ENCODE data around the gene LZTR1. TPM values are rescaled to one million over a fixed set of nuclear protein-coding genes. Genes with fewer than 3 reads are reported as not detected.

The LZTR1 gene
- total and polyA plus RNA-seq, 7 donors: 17.1 to 37.1 (median 27.2) TPM

DNA sequence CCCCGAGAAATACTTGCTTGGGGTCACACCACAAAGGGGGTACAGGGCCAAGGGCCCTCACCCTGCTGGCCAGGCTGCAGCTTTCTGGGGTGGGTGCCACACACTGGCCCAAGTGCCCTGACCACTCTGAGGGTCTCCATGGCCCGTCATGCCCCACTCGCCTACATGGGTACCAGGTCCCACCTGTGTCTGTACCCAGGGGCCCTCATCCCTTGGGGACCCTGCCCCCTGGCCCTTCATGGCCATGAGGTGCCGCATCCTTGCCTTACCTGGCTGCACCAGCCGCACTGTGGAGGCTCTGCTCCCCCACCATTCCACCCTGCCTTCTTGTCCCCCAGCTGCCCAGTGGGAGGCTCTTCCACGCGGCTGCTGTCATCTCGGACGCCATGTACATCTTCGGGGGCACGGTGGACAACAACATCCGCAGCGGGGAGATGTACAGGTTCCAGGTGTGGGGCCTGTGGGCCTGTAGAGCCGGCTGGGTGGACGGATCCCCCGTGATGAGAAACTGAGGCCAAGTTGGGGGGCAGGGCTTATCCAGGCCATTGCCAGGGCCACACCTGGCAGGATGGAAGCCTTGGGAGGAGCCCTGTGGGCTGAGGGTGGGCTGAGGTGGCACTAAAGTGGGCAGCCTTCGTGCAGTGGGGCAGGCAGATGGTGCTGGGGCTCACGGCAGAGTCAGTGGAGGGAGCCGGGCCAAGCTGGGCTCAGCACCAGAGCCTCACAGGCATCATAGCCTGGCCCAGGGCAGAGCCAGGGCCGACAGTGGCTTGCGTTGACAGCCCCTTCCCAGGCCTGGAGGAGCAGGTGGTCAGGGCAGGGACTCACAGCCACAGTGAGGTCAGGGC, 10.6 kb downstream of the LZTR1 start:
- 81 to 88% (median 84%) methylated on average over 21 of the region's 21 CpGs for WGBS, 3 donors
- ATAC-seq (no peak), DNase-seq (no peak)
- no peaks in the 10 kb centered on the region for H3K9me3 ChIP-seq
- H3K27me3 ChIP-seq (ENCODE audit: insufficient read depth in 3 of 3, low read length in 2 of 3): no peaks in the 10 kb centered on the region
- intact Hi-C loops (cut with DNase I): loop anchor here in 1 of 2 donors (10.0 kb wide), 1 partner anchor 72 kb away; no protein-coding TSS in a partner anchor
- no peak overlapping the region for H3K4me3 ChIP-seq
- TF ChIP-seq, protein P1, sequence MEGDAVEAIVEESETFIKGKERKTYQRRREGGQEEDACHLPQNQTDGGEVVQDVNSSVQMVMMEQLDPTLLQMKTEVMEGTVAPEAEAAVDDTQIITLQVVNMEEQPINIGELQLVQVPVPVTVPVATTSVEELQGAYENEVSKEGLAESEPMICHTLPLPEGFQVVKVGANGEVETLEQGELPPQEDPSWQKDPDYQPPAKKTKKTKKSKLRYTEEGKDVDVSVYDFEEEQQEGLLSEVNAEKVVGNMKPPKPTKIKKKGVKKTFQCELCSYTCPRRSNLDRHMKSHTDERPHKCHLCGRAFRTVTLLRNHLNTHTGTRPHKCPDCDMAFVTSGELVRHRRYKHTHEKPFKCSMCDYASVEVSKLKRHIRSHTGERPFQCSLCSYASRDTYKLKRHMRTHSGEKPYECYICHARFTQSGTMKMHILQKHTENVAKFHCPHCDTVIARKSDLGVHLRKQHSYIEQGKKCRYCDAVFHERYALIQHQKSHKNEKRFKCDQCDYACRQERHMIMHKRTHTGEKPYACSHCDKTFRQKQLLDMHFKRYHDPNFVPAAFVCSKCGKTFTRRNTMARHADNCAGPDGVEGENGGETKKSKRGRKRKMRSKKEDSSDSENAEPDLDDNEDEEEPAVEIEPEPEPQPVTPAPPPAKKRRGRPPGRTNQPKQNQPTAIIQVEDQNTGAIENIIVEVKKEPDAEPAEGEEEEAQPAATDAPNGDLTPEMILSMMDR (IDR thresholded peaks at IDR 0.05): no peak
- H3K27ac ChIP-seq: no peak overlapping the region
- H3K36me3 ChIP-seq (ENCODE audit: insufficient read depth in 1 of 2, low read depth in 1 of 2): peaks cover 3 to 92% of the 10 kb centered on the region in 2 donors
- no peaks in the 10 kb centered on the region for H3K4me1 ChIP-seq

DNA sequence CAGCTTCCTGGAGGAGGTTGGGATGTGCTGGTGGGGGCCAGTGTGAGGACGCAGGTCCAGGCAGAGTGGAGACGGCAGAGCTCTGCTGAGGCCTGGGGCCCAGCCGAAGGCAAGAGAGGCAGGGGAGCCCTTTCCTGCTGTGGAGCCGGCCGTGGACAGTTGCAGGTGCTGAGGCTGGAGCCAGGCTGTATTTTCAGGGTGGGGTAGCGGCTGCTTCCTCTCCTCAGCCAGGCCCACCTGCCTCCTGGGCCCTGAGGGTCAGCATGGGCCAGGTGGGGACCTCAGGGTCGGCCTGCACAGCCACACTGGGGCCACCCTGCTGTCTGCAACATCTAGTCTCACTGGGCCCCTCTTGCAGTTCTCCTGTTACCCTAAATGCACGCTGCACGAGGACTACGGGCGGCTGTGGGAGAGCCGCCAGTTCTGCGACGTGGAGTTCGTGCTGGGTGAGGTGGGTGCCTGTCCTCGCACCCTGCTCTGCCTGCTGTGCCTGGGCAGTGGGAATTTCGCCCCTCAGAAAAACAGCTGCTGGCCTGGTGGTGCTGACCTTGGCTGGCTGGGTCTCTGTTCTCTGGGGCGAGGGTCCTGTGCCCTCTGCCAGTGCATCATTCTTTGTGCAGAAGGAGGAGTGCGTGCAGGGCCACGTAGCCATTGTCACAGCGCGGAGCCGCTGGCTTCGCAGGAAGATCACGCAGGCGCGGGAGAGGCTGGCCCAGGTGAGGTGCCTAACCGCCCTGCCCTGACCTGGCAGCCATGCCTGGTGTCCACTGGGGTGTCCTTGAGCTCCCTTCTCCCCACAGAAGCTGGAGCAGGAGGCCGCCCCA, 11.4 kb downstream of the LZTR1 start:
- 92 to 94% (median 94%) methylated on average over 28 to 29 of the region's 29 CpGs for WGBS, 3 donors
- intact Hi-C loops (cut with DNase I): loop anchor here in 1 of 2 donors (10.0 kb wide), 1 partner anchor 71 kb away; no protein-coding TSS in a partner anchor
- Histone ChIP-seq H3K9me3 (no peaks in the 10 kb centered on the region), H3K27me3 (ENCODE audit: insufficient read depth in 3 of 3, low read length in 2 of 3) (no peaks in the 10 kb centered on the region), H3K36me3 (ENCODE audit: insufficient read depth in 1 of 2, low read depth in 1 of 2) (peaks cover 3 to 92% of the 10 kb centered on the region in 2 donors), H3K27ac (no peak overlapping the region), H3K4me3 (no peak overlapping the region), H3K4me1 (no peaks in the 10 kb centered on the region)
- DNase-seq: no peak
- ATAC-seq: no peak
- TF ChIP-seq, protein P1 (IDR thresholded peaks at IDR 0.05): no peak

DNA sequence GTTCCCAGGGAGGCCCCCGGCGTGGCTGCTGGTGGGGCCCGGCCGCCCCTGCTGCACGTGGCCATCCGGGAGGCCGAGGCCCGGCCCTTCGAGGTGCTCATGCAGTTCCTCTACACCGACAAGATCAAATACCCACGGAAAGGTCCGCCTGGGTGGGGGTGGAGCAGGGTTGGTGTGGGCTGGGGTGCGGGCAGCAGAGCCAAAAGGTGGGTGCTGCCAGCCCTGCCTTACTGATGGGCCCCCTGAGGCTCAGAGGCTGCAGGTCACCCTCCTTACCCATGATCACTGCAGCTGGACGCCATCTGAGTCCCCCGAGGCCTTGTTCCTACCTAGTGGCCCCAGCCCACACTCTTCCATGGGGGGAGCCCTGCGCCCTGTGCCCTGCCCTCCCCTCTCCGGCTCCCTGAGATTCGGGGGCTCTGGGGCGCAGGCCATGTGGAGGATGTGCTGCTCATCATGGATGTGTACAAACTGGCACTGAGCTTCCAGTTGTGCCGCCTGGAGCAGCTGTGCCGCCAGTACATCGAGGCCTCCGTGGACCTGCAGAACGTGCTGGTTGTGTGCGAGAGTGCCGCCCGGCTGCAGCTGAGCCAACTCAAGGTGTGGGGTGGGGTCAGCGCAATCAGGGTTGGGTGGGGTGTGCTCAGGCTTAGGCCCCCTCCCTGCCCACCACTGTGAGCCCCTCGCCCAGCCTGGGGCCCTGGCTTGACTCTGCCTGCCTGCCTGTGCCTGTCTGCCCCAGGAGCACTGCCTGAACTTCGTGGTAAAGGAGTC, 12.2 kb downstream of the LZTR1 start:
- no peaks in the 10 kb centered on the region for H3K4me1 ChIP-seq
- H3K4me3 ChIP-seq: no peak overlapping the region
- no peak for ATAC-seq
- intact Hi-C loops (cut with DNase I): loop anchor here in 1 of 2 donors (10.0 kb wide), 1 partner anchor 70 kb away; no protein-coding TSS in a partner anchor
- H3K27ac ChIP-seq: no peak overlapping the region
- no peaks in the 10 kb centered on the region for H3K27me3 ChIP-seq (ENCODE audit: insufficient read depth in 3 of 3, low read length in 2 of 3)
- no peaks in the 10 kb centered on the region for H3K9me3 ChIP-seq
- no peak for DNase-seq
- H3K36me3 ChIP-seq (ENCODE audit: insufficient read depth in 1 of 2, low read depth in 1 of 2): peaks cover 3 to 94% of the 10 kb centered on the region in 2 donors
- 86 to 90% (median 90%) methylated on average over 28 to 30 of the region's 30 CpGs for WGBS, 3 donors
- TF ChIP-seq, protein P1 (IDR thresholded peaks at IDR 0.05): no peak

DNA sequence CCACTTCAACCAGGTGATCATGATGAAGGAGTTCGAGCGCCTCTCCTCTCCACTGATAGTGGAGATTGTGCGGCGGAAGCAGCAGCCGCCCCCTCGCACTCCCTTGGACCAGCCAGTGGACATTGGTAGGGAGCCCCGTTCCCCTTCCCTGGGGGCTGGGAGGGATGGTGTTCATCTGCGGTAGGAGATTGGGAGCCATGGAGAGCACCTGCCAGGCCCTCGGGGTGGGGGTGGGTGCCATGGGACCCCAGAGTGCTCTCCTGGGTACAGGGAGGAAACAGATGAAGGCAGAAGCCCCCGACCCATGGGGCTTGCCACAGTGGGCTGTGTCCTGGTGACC, 12.8 kb downstream of the LZTR1 start:
- Histone ChIP-seq H3K9me3 (no peaks in the 10 kb centered on the region), H3K36me3 (ENCODE audit: insufficient read depth in 1 of 2, low read depth in 1 of 2) (peaks cover 3 to 98% of the 10 kb centered on the region in 2 donors), H3K27me3 (ENCODE audit: insufficient read depth in 3 of 3, low read length in 2 of 3) (no peaks in the 10 kb centered on the region), H3K27ac (no peak overlapping the region), H3K4me3 (no peak overlapping the region), H3K4me1 (no peaks in the 10 kb centered on the region)
- intact Hi-C loops (cut with DNase I): loop anchor here in 1 of 2 donors (10.0 kb wide), 1 partner anchor 70 kb away; no protein-coding TSS in a partner anchor
- no peak for DNase-seq
- ATAC-seq: no peak
- TF ChIP-seq, protein P1 (IDR thresholded peaks at IDR 0.05): no peak
- 85 to 90% (median 89%) methylated on average over 10 of the region's 10 CpGs for WGBS, 3 donors
